H1 (cell line): ENCODE results near the gene KARS1. TPM values are rescaled to one million over a fixed set of nuclear protein-coding genes. Genes with fewer than 3 reads are reported as not detected.

Experiments used
- CTCF ChIA-PET: fragments of 300-600 bp; sonication (Branson Sonifier 250); formaldehyde crosslinking; loops from one replicate; lab custom pipeline; 2021; ENCODE audit not compliant: partially characterized antibody; lab: Charles Lee
- POLR2A ChIA-PET: fragments of 300-600 bp; sonication (Branson Sonifier 250); formaldehyde crosslinking; loops from one replicate; lab custom pipeline; 2021; ENCODE audit warnings: inconsistent platforms; ENCODE audit not compliant: partially characterized antibody; lab: Charles Lee
- DNase-seq, 2 experiments: peaks; one replicate each; pipeline versions ENCODE4 v3.0.0 to v3.0.0-alpha.2; 2010 to 2022; ENCODE audit warnings: low spot score in 2 of 2, low read depth in 1 of 2, mixed read lengths in 1 of 2
- FAIRE-seq: peaks from 2 replicates; lab custom pipeline; 2011; peaks lifted over from hg19 to GRCh38; lab: Jason Lieb, UNC
- H2AFZ ChIP-seq: 2 replicates; pipeline ENCODE4 v1.8.1; 2012; ENCODE audit warnings: low read length, inconsistent platforms
- H2AK5ac ChIP-seq: 2 replicates; pipeline ENCODE4 v1.6.1; 2013; ENCODE audit warnings: low read depth, low read length
- H2BK120ac ChIP-seq: replicated peaks from 2 replicates; pipeline ENCODE3; 2013; ENCODE audit warnings: low read depth, low read length, inconsistent platforms
- H2BK12ac ChIP-seq: 2 replicates; pipeline ENCODE4 v1.6.1; 2013; ENCODE audit warnings: low read depth, low read length
- H2BK15ac ChIP-seq: 2 replicates; pipeline ENCODE4 v1.6.1; 2013; ENCODE audit warnings: low read length
- H2BK20ac ChIP-seq: 2 replicates; pipeline ENCODE4 v1.6.1; 2013; ENCODE audit warnings: low read length
- H2BK5ac ChIP-seq: 2 replicates; pipeline ENCODE4 v1.6.1; 2013; ENCODE audit warnings: low read depth, low read length
- H3K14ac ChIP-seq: 2 replicates; pipeline ENCODE4 v1.6.1; 2013; ENCODE audit warnings: inconsistent platforms; ENCODE audit not compliant: insufficient read length
- H3K18ac ChIP-seq: 2 replicates; pipeline ENCODE4 v1.6.1; 2013; ENCODE audit warnings: low read length; ENCODE audit errors: extremely low read depth
- H3K23ac ChIP-seq: 2 replicates; pipeline ENCODE4 v1.6.1; 2013; ENCODE audit warnings: inconsistent platforms; ENCODE audit not compliant: insufficient read length
- H3K23me2 ChIP-seq: 2 replicates; pipeline ENCODE4 v1.6.1; 2013; ENCODE audit warnings: low read depth, low read length
- H3K27ac ChIP-seq: 2 replicates; pipeline ENCODE4 v1.6.1; 2011; ENCODE audit warnings: low read depth, low read length, inconsistent platforms
- H3K27me3 ChIP-seq, 4 experiments: replicated peaks in 1 of 4; 1 replicate in 1 of 4; 2 replicates in 3 of 4; pipeline versions ENCODE4 v1.6.1 to v1.8.1; 2011 to 2013; ENCODE audit warnings: low read length in 3 of 4, mild to moderate bottlenecking in 3 of 4, inconsistent platforms in 2 of 4, mixed read lengths in 2 of 4, moderate library complexity in 1 of 4; ENCODE audit not compliant: control insufficient read depth in 3 of 4, insufficient read depth in 3 of 4; ENCODE audit errors: extremely low read depth in 1 of 4
- H3K36me3 ChIP-seq, 4 experiments: 2 replicates each; pipeline versions ENCODE4 v1.6.1 to v1.8.1; 2011 to 2013; ENCODE audit warnings: mild to moderate bottlenecking in 4 of 4, low read length in 3 of 4, moderate library complexity in 2 of 4, control low read depth in 1 of 4, inconsistent platforms in 1 of 4; ENCODE audit not compliant: insufficient read depth in 4 of 4, control insufficient read depth in 2 of 4
- H3K4ac ChIP-seq: replicated peaks from 2 replicates; pipeline ENCODE3; 2013; ENCODE audit warnings: low read length, low read depth, mixed read lengths, inconsistent platforms; ENCODE audit not compliant: insufficient read length
- H3K4me1 ChIP-seq, 4 experiments: replicated peaks in 1 of 4; 1 replicate in 1 of 4; 2 replicates in 3 of 4; pipeline versions ENCODE4 v1.6.1 to v1.8.1; 2011 to 2013; ENCODE audit warnings: low read length in 3 of 4, inconsistent platforms in 2 of 4, mixed read lengths in 1 of 4; ENCODE audit not compliant: insufficient read depth in 4 of 4, control insufficient read depth in 3 of 4
- H3K4me2 ChIP-seq, 2 experiments: 2 replicates each; pipeline versions ENCODE4 v1.6.1 to v1.8.1; 2011 to 2013; ENCODE audit warnings: low read depth in 2 of 2, low read length in 2 of 2, control low read depth in 1 of 2, inconsistent platforms in 1 of 2, mild to moderate bottlenecking in 1 of 2; ENCODE audit not compliant: insufficient read depth in 1 of 2
- H3K4me3 ChIP-seq, 4 experiments: fragments of 200-600, 300-600 bp in 1 of 4; sonication (generic), shearing (Covaris generic), sonication (Bioruptor Twin) in 1 of 4; 2 replicates each; pipeline versions ENCODE4 v1.5.1 to v1.8.1; 2011 to 2016; ENCODE audit warnings: low read length in 4 of 4, low read depth in 3 of 4, control low read depth in 2 of 4, inconsistent platforms in 2 of 4, mild to moderate bottlenecking in 2 of 4, mixed read lengths in 1 of 4, moderate library complexity in 1 of 4; ENCODE audit not compliant: insufficient read depth in 2 of 4; ENCODE audit errors: extremely low read depth in 1 of 4
- H3K56ac ChIP-seq: replicated peaks from 2 replicates; pipeline ENCODE3; 2013; ENCODE audit warnings: low read depth, mild to moderate bottlenecking, mixed read lengths, low read length, inconsistent platforms; ENCODE audit not compliant: insufficient read length
- H3K79me1 ChIP-seq: 2 replicates; pipeline ENCODE4 v1.6.1; 2013; ENCODE audit warnings: low read depth, low read length, control low read depth
- H3K79me2 ChIP-seq, 2 experiments: 2 replicates each; pipeline versions ENCODE4 v1.6.1 to v1.8.1; 2012 to 2013; ENCODE audit warnings: low read length in 2 of 2, mild to moderate bottlenecking in 2 of 2, inconsistent platforms in 1 of 2; ENCODE audit not compliant: insufficient read depth in 2 of 2, control insufficient read depth in 1 of 2
- H3K9ac ChIP-seq, 4 experiments: replicated peaks in 1 of 4; 1 replicate in 1 of 4; 2 replicates in 3 of 4; pipeline versions ENCODE4 v1.6.1 to v1.8.1; 2011 to 2013; ENCODE audit warnings: low read depth in 3 of 4, low read length in 3 of 4, control low read depth in 2 of 4, mild to moderate bottlenecking in 2 of 4, moderate library complexity in 2 of 4, inconsistent platforms in 1 of 4; ENCODE audit errors: extremely low read depth in 1 of 4
- H3K9me3 ChIP-seq, 2 experiments: 2 replicates each; pipeline versions ENCODE4 v1.6.1 to v1.8.1; 2012 to 2013; ENCODE audit warnings: mild to moderate bottlenecking in 2 of 2, moderate library complexity in 2 of 2, control low read depth in 1 of 2, inconsistent platforms in 1 of 2, low read depth in 1 of 2, low read length in 1 of 2, mixed read lengths in 1 of 2; ENCODE audit not compliant: insufficient read depth in 2 of 2
- H4K20me1 ChIP-seq, 2 experiments: replicated peaks in 1 of 2; 2 replicates each; pipeline versions ENCODE3 to v1.8.1; 2011 to 2013; ENCODE audit warnings: inconsistent platforms in 2 of 2, low read length in 2 of 2, mild to moderate bottlenecking in 1 of 2; ENCODE audit not compliant: insufficient read depth in 2 of 2, control insufficient read depth in 1 of 2
- H4K5ac ChIP-seq: 2 replicates; pipeline ENCODE4 v1.6.1; 2013; ENCODE audit warnings: low read length, low read depth, mixed read lengths, inconsistent platforms; ENCODE audit not compliant: insufficient read length
- H4K8ac ChIP-seq: 2 replicates; pipeline ENCODE4 v1.8.0; 2013; ENCODE audit warnings: mild to moderate bottlenecking, moderate library complexity, low read length, inconsistent platforms; ENCODE audit not compliant: insufficient read depth; ENCODE audit errors: extremely low read depth
- H4K91ac ChIP-seq: replicated peaks from 2 replicates; pipeline ENCODE3; 2013; ENCODE audit warnings: low read length, mixed read lengths, inconsistent platforms; ENCODE audit not compliant: insufficient read length
- BACH1 ChIP-seq: IDR thresholded peaks from 2 replicates; pipeline ENCODE4 v1.6.1; 2012; ENCODE audit warnings: low read length, improper control_type of control experiment
- CREB1 ChIP-seq: IDR thresholded peaks from 2 replicates; pipeline ENCODE4 v1.6.1; 2012; ENCODE audit warnings: inconsistent platforms
- EGR1 ChIP-seq: IDR thresholded peaks from 2 replicates; pipeline ENCODE4 v1.6.1; 2011; ENCODE audit warnings: low read depth, low read length, borderline replicate concordance
- RAD21 ChIP-seq, 2 experiments: IDR thresholded peaks in 1 of 2; conservative IDR thresholded peaks in 1 of 2; 2 replicates each; pipeline ENCODE4 v1.6.1; 2011; ENCODE audit warnings: low read depth in 2 of 2, low read length in 2 of 2, improper control_type of control experiment in 1 of 2, inconsistent platforms in 1 of 2, mild to moderate bottlenecking in 1 of 2, moderate library complexity in 1 of 2
- SIRT6 ChIP-seq: IDR thresholded peaks from one replicate; pipeline ENCODE4 v1.7.1; 2012; ENCODE audit warnings: low read length, inconsistent platforms
- SIX5 ChIP-seq: IDR thresholded peaks from 2 replicates; pipeline ENCODE4 v1.6.1; 2011; ENCODE audit warnings: mild to moderate bottlenecking, low read depth, low read length
- SP1 ChIP-seq: IDR thresholded peaks from 2 replicates; pipeline ENCODE4 v1.6.1; 2011; ENCODE audit warnings: low read depth, low read length
- TCF12 ChIP-seq: IDR thresholded peaks from 2 replicates; pipeline ENCODE4 v1.6.1; 2011; ENCODE audit warnings: low read depth, mild to moderate bottlenecking, low read length
- WGBS, 2 experiments: shearing (Covaris generic) in 1 of 2; methylation state at CpG; one replicate each; pipeline versions ENCODE4 v1.1.6 to v1.1.7; 2013 to 2015; ENCODE audit warnings: low lambda C conversion rate in 2 of 2, mixed read lengths in 2 of 2, inconsistent platforms in 1 of 2, low coverage in 1 of 2, missing lambda C conversion rate in 1 of 2; ENCODE audit not compliant: insufficient replicate concordance in 2 of 2, insufficient coverage in 1 of 2, insufficient read length in 1 of 2; ENCODE audit errors: extremely low coverage in 1 of 2, missing lambda C conversion rate in 1 of 2; 5-methylcytosine and 5-hydroxymethylcytosine counted together
- polyA plus RNA-seq, 7 experiments: library from polyadenylated mRNA; depleted of rRNA in 3 of 7; stranded (reverse) in 5 of 7; unstranded in 2 of 7; fragments of >200 nt in 5 of 7; fragments of 200-250 nt in 2 of 7; gene quantifications; 1 replicate in 5 of 7; 2 replicates in 1 of 7; 4 replicates in 1 of 7; pipeline versions ENCODE4 v1.2.1 to v1.2.3, GENCODE V29; 2011 to 2013; ENCODE audit warnings: missing spikeins in 2 of 7, mixed read lengths in 2 of 7
- total RNA-seq: library from RNA; stranded (reverse); fragmentation: NEBNext Ultra II Directional; extraction: Animal tissue kit (Norgen Biotek cat#: 25700); gene quantifications from 2 replicates; pipeline ENCODE4 v1.2.1, GENCODE V29; 2021
- TF ChIP-seq, protein P1 (sequence below): IDR thresholded peaks from 2 replicates; pipeline ENCODE4 v1.6.1; 2012; ENCODE audit warnings: inconsistent platforms
- TF ChIP-seq, protein P2 (sequence below): IDR thresholded peaks from 2 replicates; pipeline ENCODE4 v1.6.1; 2011; ENCODE audit warnings: low read length, improper control_type of control experiment

KARS1 gene
- total and polyA plus RNA-seq, 2 of the 8 experiments (the other 6 are each of a cell fraction or from before 2014, with no cell fraction given), result 97.5 to 221 TPM

DNA sequence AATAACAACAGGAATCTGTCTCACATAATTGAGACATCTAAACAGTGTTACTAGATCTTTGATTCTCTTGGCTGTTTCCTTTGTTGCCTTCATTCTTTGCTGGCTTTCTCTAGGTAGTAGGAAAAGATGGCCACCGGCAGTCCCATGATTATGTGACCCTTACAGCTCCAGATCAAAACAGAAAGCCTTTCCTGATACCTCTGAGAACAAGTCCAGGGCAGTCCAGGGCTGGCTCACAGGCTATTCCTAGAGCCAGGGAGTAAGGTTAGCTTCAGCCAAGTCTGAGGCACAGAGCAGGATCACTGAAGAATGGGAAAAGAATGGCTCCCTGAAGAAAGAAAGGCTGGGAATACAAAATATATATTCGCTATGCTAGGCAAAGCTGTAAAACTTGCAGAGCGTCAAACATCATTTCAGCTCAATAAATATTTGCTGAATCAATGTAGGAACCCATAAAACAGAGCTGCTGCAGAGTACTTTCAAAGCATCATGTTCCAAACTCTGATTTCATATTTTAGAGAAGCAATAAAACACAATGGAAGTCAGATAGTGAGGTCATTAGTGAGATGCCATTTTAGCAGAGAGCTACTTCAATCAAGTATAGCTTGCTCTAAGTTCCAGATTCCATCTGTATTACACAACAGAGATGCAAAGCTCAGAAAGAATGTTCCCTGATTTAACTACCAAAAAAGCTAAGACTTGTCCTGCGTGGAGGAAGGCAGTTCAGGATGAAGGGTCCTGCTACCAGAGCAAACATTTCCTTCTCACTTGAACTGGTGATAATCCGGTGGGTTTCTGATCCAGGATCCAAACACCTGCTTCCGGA, 47.8 kb downstream of the KARS1 start:
- H2BK15ac ChIP-seq, result no peak overlapping the region
- H2AK5ac ChIP-seq, result no peak overlapping the region
- TF ChIP-seq TCF12, result no peak
- no peak for TF ChIP-seq RAD21 (IDR thresholded peaks at IDR 0.05 in 1 of 2, conservative IDR thresholded peaks at IDR 0.05 in 1 of 2; ENCODE audit: low read depth in 2 of 2, low read length in 2 of 2)
- no peak for TF ChIP-seq CREB1
- TF ChIP-seq SP1, result no peak
- no peak for TF ChIP-seq BACH1
- no peak for TF ChIP-seq SIRT6
- TF ChIP-seq, protein P1, sequence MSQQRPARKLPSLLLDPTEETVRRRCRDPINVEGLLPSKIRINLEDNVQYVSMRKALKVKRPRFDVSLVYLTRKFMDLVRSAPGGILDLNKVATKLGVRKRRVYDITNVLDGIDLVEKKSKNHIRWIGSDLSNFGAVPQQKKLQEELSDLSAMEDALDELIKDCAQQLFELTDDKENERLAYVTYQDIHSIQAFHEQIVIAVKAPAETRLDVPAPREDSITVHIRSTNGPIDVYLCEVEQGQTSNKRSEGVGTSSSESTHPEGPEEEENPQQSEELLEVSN, result no peak
- TF ChIP-seq SIX5, result no peak
- TF ChIP-seq, protein P2, sequence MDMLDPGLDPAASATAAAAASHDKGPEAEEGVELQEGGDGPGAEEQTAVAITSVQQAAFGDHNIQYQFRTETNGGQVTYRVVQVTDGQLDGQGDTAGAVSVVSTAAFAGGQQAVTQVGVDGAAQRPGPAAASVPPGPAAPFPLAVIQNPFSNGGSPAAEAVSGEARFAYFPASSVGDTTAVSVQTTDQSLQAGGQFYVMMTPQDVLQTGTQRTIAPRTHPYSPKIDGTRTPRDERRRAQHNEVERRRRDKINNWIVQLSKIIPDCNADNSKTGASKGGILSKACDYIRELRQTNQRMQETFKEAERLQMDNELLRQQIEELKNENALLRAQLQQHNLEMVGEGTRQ, result no peak
- no peak for TF ChIP-seq EGR1
- H3K79me1 ChIP-seq, result no peaks in the 10 kb centered on the region
- H3K27ac ChIP-seq, result no peak overlapping the region
- H2BK5ac ChIP-seq, result no peak overlapping the region
- H3K36me3 ChIP-seq, result peaks cover 14 to 58% (median 36%) of the 10 kb centered on the region in 4 experiments; a peak in 7 of 8 replicates
- no peaks in the 10 kb centered on the region for H3K79me2 ChIP-seq
- no peak overlapping the region for H3K14ac ChIP-seq
- no peak overlapping the region for H2BK20ac ChIP-seq
- no peak overlapping the region for H2AFZ ChIP-seq
- H3K4ac ChIP-seq, result no peak overlapping the region
- H3K4me3 ChIP-seq, result no peak overlapping the region
- H3K18ac ChIP-seq, result no peak overlapping the region
- H3K4me1 ChIP-seq, result peaks cover 0 to under 1% (median 0%) of the 10 kb centered on the region in 4 experiments; a peak in 1 of 7 replicates
- H3K23me2 ChIP-seq, result no peaks in the 10 kb centered on the region
- CTCF ChIA-PET, result interaction anchor here (0.5 to 1.5 kb wide), 6 partner anchors 8 to 103 kb away, joined by 3 to 6 read pairs (median 3); partner anchors contain the start of gene ADAT1
- H3K4me2 ChIP-seq, result no peak overlapping the region
- POLR2A ChIA-PET, result interaction anchor here (1.0 to 2.9 kb wide), 3 partner anchors 9 to 23 kb away, joined by 3 to 9 read pairs (median 4); partner anchors contain the start of gene ADAT1
- no peaks in the 10 kb centered on the region for H3K27me3 ChIP-seq
- H3K9me3 ChIP-seq, result peaks cover 5 to 11% of the 10 kb centered on the region in 2 experiments; a peak in 3 of 4 replicates
- no peak overlapping the region for H2BK120ac ChIP-seq
- FAIRE-seq (no peak), DNase-seq (no peak)
- H4K91ac ChIP-seq, result no peak overlapping the region
- no peak overlapping the region for H3K56ac ChIP-seq
- H3K23ac ChIP-seq, result no peak overlapping the region
- no peaks in the 10 kb centered on the region for H4K20me1 ChIP-seq
- H3K9ac ChIP-seq, result no peak overlapping the region
- 91% methylated on average over 6 of the region's 6 CpGs; no CpG with 5 or more reads in 1 of the 2 experiments for WGBS, 2 experiments
- H4K5ac ChIP-seq, result no peak overlapping the region
- no peak overlapping the region for H4K8ac ChIP-seq
- H2BK12ac ChIP-seq, result no peak overlapping the region
